ENCODE measurements around the gene NHP2.

Gene NHP2

GRCh38 chr5:178111925-178112324 is 41.8 kb downstream of the NHP2 start:
- no peak for TF ChIP-seq CTCF (IDR thresholded peaks at IDR 0.05; ENCODE audit: borderline replicate concordance, control extremely low read depth, extremely low read depth, insufficient read depth, missing control alignments)
- no peak for DNase-seq (ENCODE audit: low spot score)
- in situ Hi-C loops (cut with MboI; ENCODE audit: low sequenced_read_pairs, unreplicated experiment), result no loop called here

- in situ Hi-C loops (cut with MboI; ENCODE audit: low sequenced_read_pairs, unreplicated experiment), result no loop called here
- DNase-seq (ENCODE audit: low spot score), result no peak
- TF ChIP-seq CTCF (IDR thresholded peaks at IDR 0.05; ENCODE audit: borderline replicate concordance, control extremely low read depth, extremely low read depth, insufficient read depth, missing control alignments), result no peak
Measured at GRCh38 chr5:178110511-178110910, 43.2 kb downstream of the NHP2 start.

- no peak for TF ChIP-seq CTCF (IDR thresholded peaks at IDR 0.05; ENCODE audit: borderline replicate concordance, control extremely low read depth, extremely low read depth, insufficient read depth, missing control alignments)
- DNase-seq (ENCODE audit: low spot score), result no peak
- in situ Hi-C loops (cut with MboI; ENCODE audit: low sequenced_read_pairs, unreplicated experiment), result no loop called here
Measured at GRCh38 chr5:178108966-178109365, 44.7 kb downstream of the NHP2 start.

DNA sequence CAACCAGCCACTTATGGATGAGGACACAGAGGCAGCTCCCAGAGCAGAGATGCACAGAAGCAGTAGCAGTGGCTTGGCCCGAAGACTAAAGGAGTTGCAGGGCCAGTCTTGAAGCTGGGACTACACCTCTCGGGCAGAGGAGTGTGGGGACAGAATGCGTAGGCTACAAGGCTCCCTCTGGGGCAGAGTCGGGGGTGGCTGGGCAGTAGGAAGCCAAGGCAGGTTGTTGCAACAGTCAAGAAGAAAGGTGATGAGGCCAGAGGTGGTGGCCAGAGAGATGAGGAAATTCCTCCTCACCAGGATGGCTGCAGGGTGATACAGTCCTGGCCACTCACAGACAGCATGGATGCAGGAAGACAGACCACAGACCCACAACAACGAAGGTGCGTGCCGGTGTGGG is 45.2 kb downstream of the NHP2 start:
- no peak for TF ChIP-seq CTCF (IDR thresholded peaks at IDR 0.05; ENCODE audit: borderline replicate concordance, control extremely low read depth, extremely low read depth, insufficient read depth, missing control alignments)
- no peak for DNase-seq (ENCODE audit: low spot score)
- in situ Hi-C loops (cut with MboI; ENCODE audit: low sequenced_read_pairs, unreplicated experiment), result no loop called here

DNA sequence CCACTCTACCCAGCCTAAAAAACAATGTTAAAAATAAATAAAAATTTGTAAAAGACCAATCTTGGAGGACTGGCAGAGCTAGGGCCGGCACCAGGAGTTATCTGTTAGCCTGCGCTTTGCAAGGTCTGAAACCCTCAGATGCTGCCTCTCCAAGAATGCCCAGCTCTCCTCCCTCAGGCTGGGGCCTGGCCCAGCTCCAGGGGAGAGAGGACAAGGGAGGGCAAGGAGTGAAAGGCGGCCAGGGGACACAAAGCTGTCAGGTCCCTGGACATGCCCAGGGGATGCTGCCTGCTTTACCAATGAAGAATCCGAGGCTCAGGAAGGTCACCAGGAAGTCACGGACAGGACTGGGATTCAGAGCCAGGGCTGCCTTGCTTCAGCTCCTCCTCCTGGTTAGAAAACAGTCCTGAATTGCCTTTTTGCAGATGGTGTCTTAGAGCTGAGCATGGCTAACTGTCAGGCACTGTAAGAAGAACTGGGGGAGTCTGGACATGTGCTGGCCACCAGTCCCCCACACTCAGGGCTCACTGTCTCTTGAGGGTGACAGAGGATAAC is 45.9 kb downstream of the NHP2 start:
- in situ Hi-C loops (cut with MboI; ENCODE audit: low sequenced_read_pairs, unreplicated experiment), result no loop called here
- DNase-seq (ENCODE audit: low spot score), result peak; percentile 17
- TF ChIP-seq CTCF (IDR thresholded peaks at IDR 0.05; ENCODE audit: borderline replicate concordance, control extremely low read depth, extremely low read depth, insufficient read depth, missing control alignments), result no peak

GRCh38 chr5:178106556-178107239 is 47.0 kb downstream of the NHP2 start:
- peak; percentile 48 for DNase-seq (ENCODE audit: low spot score)
- no peak for TF ChIP-seq CTCF (IDR thresholded peaks at IDR 0.05; ENCODE audit: borderline replicate concordance, control extremely low read depth, extremely low read depth, insufficient read depth, missing control alignments)
- in situ Hi-C loops (cut with MboI; ENCODE audit: low sequenced_read_pairs, unreplicated experiment), result no loop called here
